Measurements from ENCODE around the gene CRIP2. TPM values are rescaled to one million over a fixed set of nuclear protein-coding genes. Genes with fewer than 3 reads are reported as not detected.
A peak's percentile ranks its signal among the peaks of the same experiment; 100 is the strongest.

CRIP2 gene
- total RNA-seq, 1 donor from 2014 or later = 186 TPM

DNA sequence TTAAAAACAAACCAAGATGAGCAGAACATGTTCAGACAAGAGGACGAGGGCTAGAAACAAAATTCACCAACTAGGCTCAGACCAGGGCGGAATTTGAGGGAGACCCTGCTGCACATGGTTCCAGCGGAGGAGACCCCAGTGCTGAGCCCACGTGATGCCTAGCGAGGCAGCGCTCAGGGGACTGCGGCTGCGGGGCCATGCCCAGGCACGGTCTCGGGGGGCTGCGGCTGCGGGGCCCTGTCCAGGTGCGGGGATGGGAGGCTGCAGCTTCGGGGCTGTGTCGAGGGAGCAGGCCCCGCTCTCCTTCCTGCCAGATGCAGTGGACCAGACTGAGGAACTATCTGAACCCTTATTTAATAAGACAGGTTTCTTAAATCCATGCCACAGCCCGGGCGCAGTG lies 12.7 kb upstream of the CRIP2 start:
- DNase-seq (ENCODE audit: low spot score) = no peak

- no peak for DNase-seq (ENCODE audit: low spot score)
Measured at GRCh38 chr14:105464501-105464900, 10.1 kb upstream of the CRIP2 start.

GRCh38 chr14:105465209-105466031 lies 9.2 kb upstream of the CRIP2 start:
- DNase-seq (ENCODE audit: low spot score) = no peak

DNA sequence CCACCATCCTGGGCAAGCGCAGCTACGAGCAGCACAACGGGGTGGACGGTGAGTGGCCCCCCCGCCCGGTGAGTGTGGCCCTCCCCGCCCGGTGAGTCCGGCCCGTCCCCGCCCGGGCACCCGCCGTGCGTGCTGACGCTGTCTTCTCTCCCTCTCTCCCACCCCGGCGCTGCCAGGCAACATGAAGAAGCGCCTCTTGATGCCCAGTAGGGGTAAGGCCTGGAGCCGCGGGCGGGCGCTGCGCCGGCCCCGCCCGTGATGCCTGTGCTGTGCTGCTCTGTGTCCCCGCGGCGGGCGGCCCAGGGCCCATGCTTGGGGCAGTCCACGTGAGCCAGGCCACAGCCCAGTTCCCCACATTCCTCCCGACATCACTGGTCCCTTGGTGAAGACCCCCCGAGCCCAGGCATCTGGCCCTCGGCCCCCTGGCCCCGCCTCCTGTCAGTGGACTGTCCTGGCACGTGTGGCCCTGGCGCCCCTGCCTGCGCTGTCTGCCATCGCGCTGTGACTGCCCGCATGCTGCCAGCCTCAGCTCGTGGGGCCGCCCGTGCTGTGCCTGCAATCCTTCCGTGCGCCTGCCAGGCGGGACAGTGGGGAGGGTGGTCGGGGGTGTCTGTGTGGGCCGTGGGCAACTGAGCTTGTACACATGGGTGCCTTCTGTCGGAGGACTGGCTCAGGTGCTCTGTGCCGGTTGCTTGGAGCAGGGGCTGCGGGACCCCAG lies 7.9 kb upstream of the CRIP2 start:
- DNase-seq (ENCODE audit: low spot score) = no peak

DNA sequence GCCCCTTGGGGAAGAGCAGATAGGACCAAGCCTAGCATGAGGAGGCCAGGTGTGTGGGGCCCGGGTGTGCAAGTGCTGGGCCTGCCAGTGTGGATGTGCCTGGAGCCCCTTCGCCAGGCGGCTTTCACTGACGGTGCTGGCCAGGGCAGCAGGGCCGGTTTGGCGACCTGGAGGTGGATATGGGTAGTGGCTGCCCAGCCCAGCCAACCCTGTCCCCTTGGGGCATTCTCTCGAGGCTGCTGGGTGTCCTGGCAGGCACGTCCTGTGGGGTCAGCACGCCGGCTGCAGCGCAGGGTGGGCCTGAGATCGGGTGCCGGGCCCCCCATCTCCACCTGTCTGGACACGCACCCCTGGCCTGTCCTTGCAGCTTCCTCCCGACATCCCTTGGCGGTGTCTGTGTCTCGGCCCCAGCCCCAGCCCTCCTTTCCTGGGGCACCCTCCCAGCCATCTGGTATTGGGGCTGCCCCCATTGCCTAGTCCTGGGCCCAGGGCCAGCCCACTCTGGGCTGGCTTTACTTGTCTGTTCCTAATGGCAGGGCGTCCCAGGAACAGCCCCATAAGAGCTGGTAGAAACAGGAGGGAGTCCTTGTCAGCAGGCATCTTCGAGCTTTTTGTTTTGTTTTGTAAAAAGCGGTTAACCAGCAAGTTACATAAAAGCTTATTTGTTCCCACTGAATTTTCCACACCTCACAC lies 7.2 kb upstream of the CRIP2 start:
- peak; percentile 66 for DNase-seq (ENCODE audit: low spot score)

DNA sequence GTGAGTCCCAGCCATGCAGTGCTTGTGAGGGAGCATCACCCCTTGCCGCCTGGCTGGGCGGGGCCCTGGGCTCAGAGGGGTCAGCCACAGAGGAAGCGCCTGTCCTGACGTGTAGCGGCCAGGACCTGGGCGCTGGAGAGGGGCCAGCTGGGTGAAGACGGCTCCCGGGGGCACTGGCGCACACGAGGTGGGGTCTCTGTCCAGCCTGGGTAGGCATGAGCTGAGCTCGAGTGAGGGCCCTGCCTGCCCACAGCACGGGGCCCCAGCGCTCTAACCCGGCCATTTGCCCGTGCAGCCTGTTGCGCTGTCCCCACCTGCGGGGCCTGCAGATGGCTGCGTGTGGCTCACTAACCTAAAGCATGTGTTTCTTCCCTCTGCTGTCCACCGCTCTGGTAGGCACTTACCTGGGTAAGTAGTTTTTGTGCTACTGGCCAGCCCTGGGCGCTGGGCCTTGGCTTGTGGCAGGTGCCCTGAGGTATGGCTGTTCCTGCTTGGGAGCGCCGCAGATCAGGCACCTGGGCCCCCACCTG lies 6.6 kb upstream of the CRIP2 start:
- DNase-seq (ENCODE audit: low spot score) = no peak

DNA sequence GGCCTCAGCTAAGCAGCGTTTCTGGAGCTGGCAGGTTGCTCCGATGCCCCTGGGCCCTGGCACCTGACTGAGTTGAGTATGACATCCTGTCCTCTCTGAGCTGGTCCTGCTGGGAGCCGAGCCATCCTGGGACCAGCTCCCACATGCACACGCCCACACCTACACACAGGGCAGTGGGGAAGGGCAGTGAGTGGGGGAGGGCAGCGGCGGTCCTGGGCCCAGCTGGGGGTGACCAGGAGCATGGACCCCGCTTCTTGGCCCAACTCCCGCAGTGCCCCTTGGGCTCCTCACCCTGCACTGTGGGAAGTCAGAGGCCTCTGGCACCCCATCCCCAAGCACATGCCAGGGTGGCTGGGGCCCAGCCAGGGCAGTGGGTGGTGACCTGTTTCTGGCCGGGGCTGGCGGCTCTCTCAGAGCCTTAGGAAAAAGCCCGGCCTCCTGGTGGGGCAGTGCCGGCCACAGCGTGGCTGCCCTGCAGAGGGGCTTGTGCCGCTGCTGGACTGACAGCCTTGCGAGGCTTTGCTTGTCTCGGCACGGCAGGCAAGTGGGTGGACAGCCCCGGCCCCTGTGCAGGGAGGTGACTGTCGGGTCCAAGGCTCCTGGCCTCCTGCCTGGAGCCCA lies 5.9 kb upstream of the CRIP2 start:
- DNase-seq (ENCODE audit: low spot score) = peak; percentile 56

- DNase-seq (ENCODE audit: low spot score) = peak; percentile 92
Measured at GRCh38 chr14:105469456-105470349, 4.9 kb upstream of the CRIP2 start.

- DNase-seq (ENCODE audit: low spot score) = no peak
Measured at GRCh38 chr14:105470350-105471296, 4.0 kb upstream of the CRIP2 start.

DNA sequence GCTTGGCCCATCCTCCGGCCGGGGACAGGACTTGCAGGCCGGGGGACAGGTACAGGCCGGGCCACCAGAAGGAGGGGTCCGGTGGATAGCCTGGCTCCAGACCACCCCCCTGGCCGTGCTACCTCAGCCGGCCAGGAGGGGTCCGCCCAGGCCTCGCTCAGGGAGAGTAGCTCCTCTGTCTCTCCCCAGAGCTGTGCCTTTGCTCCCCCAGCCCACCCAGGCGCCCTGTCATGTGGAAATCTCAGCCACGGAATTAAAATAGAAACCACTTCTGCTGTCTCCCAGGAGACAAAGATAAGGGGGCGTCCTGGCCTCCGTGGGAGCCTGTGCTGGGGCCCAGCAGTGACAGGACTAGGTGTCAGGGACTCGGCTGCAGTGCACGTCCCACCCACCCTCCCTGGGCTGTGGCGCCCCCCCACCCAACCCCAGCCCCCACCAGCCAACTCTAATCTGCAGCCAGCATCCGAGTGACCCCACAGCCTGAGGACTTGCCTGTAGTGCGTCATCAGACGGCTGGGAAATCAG lies 3.3 kb upstream of the CRIP2 start:
- no peak for DNase-seq (ENCODE audit: low spot score)

DNA sequence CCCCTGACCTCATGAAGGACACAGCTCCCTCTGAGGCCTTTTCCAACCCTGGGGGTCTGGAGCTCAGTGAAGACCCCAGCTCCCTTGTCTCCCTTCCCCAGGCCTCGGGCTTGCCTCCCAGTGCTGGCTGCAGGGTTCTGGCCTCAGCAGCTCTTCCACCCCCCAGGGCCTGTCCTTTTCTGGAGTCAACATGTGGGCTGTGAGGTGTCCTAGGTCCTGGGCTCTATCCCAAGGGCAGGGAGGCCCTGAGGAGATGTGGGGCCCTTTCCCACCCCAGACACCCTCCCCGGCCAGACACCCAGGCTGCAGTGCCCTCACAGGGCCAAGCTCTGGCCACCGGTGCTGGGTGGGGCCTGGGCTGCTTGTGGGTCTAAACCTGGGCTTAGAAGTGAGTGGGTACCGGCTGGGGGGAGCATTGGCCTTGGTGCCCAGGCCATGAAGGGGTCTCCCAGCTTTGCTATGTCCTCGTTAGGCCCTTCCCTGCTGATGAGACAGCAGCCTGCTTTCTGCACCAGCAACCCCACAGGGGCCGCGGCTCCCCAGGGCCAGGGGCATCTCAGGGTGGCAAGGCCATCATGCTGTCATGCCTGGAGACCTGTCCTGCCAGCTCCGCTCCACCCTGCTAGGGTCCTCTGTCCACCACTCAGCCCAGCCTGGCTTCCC lies 2.7 kb upstream of the CRIP2 start:
- DNase-seq (ENCODE audit: low spot score) = no peak

GRCh38 chr14:105472486-105472991 lies 2.1 kb upstream of the CRIP2 start:
- DNase-seq (ENCODE audit: low spot score) = peak; percentile 65

GRCh38 chr14:105473033-105473676 lies 1.5 kb upstream of the CRIP2 start:
- DNase-seq (ENCODE audit: low spot score) = peak; percentile 64

- DNase-seq (ENCODE audit: low spot score) = peak; percentile 92
Measured at GRCh38 chr14:105473677-105474482, 741 bp upstream of the CRIP2 start.

- peak; percentile 72 for DNase-seq (ENCODE audit: low spot score)
Measured at GRCh38 chr14:105475269-105476096, 862 bp downstream of the CRIP2 start.

- DNase-seq (ENCODE audit: low spot score) = peak; percentile 75
Measured at GRCh38 chr14:105476097-105476830, 1.6 kb downstream of the CRIP2 start.
